ENCODE measurements around the gene ASIP. TPM values are rescaled to one million over a fixed set of nuclear protein-coding genes. Genes with fewer than 3 reads are reported as not detected.

ASIP gene
- total and polyA plus RNA-seq, 2 of the 13 experiments (the other 11 are each of a cell fraction or from before 2014, with no cell fraction given): not detected

DNA sequence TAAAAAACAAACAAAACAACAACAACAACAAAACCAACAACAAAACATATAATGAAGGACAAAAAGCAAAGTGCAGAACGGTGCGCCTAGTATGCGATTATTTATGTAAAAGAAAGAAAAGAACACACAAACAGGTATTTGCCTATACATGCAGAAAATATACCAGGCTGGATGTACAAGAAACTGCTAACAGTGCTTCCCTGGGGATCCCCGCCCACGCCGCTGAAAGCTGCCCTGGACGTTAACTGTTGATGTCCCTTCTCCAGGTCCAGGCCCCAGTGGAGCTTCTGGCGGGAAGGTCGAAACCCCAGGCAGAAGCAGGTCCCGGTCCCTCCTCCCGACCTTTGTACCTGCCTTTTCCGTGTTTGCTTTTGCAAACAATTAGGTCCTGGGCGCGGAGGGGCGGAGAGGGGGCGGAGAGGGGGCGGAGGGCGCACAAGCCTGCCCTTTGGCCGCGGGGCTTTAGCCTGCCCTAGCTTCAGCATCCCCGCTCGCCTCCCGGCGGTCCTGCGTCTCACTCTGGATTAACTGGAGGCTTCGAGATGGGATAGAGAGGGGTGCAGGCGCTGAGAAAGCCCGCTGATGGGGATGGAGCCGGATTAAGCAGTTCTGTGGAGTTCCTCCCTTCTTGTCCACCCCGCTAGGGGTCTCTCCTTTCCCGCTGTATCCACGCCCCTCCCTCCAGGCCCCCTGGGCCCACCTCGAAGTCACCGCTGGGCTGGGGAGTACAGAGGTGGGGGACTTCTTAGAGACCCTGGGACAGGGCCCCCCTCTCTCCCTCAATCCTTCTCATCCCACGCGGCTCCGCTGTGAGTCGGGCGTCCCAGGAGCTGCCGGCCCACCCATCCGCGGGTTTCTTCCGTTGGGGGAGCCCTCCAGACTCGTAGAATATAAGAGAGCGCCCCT lies 70.1 kb downstream of the ASIP start (continued):
- TF ChIP-seq ZNF646 (CRISPR knock-in tag; IDR thresholded peaks at IDR 0.05) (no peak), ETV5 (CRISPR knock-in tag; IDR thresholded peaks at IDR 0.05; ENCODE audit: borderline replicate concordance) (peak; percentile 80; the same call in 1 of the 2 replicates), WIZ (CRISPR knock-in tag; IDR thresholded peaks at IDR 0.05) (no peak), ZNF652 (CRISPR knock-in tag; IDR thresholded peaks at IDR 0.05; ENCODE audit: borderline replicate concordance, low read depth) (peak; percentile 99), ZNF788 (CRISPR knock-in tag; IDR thresholded peaks at IDR 0.05; ENCODE audit: borderline replicate concordance) (peak; percentile 98), CBX5 (CRISPR knock-in tag; IDR thresholded peaks at IDR 0.05; ENCODE audit: borderline replicate concordance) (peak; percentile 91), HDAC6 (IDR thresholded peaks at IDR 0.05; ENCODE audit: low read depth, low read length) (no peak), SIX1 (CRISPR knock-in tag; IDR thresholded peaks at IDR 0.05; ENCODE audit: borderline replicate concordance) (peak; percentile 74), CHCHD3 (CRISPR knock-in tag; IDR thresholded peaks at IDR 0.05) (peak; percentile 80), ZBTB3 (CRISPR knock-in tag; IDR thresholded peaks at IDR 0.05; ENCODE audit: borderline replicate concordance, low read depth) (no peak; the same call in 1 of the 2 replicates), ZNF484 (CRISPR knock-in tag; IDR thresholded peaks at IDR 0.05; ENCODE audit: borderline replicate concordance, low read depth) (no peak), ARNT (IDR thresholded peaks at IDR 0.05) (no peak), ZNF510 (CRISPR knock-in tag; IDR thresholded peaks at IDR 0.05; ENCODE audit: low read depth) (peak; percentile 98), SALL1 (CRISPR knock-in tag; IDR thresholded peaks at IDR 0.05) (peak; percentile 98), ZNF12 (CRISPR knock-in tag; IDR thresholded peaks at IDR 0.05) (peak; percentile 13; the same call in 1 of the 2 replicates), ZNF761 (CRISPR knock-in tag; conservative IDR thresholded peaks at IDR 0.05) (no peak)
- TF ChIP-seq, protein P1, sequence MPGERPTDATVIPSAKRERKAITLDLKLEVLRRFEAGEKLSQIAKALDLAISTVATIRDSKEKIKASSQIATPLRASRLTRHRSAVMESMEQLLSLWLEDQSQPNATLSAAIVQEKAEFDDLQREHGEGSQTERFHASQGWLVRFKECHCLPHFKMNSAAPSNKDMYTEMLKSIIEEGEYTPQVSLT (CRISPR knock-in tag; IDR thresholded peaks at IDR 0.05; ENCODE audit: borderline replicate concordance, low read depth): no peak
- TF ChIP-seq, protein P2, sequence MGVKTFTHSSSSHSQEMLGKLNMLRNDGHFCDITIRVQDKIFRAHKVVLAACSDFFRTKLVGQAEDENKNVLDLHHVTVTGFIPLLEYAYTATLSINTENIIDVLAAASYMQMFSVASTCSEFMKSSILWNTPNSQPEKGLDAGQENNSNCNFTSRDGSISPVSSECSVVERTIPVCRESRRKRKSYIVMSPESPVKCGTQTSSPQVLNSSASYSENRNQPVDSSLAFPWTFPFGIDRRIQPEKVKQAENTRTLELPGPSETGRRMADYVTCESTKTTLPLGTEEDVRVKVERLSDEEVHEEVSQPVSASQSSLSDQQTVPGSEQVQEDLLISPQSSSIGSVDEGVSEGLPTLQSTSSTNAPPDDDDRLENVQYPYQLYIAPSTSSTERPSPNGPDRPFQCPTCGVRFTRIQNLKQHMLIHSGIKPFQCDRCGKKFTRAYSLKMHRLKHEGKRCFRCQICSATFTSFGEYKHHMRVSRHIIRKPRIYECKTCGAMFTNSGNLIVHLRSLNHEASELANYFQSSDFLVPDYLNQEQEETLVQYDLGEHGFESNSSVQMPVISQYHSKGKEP (CRISPR knock-in tag; IDR thresholded peaks at IDR 0.05): no peak
- TF ChIP-seq, protein P3, sequence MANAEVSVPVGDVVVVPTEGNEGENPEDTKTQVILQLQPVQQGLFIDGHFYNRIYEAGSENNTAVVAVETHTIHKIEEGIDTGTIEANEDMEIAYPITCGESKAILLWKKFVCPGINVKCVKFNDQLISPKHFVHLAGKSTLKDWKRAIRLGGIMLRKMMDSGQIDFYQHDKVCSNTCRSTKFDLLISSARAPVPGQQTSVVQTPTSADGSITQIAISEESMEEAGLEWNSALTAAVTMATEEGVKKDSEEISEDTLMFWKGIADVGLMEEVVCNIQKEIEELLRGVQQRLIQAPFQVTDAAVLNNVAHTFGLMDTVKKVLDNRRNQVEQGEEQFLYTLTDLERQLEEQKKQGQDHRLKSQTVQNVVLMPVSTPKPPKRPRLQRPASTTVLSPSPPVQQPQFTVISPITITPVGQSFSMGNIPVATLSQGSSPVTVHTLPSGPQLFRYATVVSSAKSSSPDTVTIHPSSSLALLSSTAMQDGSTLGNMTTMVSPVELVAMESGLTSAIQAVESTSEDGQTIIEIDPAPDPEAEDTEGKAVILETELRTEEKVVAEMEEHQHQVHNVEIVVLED (CRISPR knock-in tag; IDR thresholded peaks at IDR 0.05; ENCODE audit: borderline replicate concordance): peak; percentile 57

All from HepG2 (cell line).